B cell (primary cell): ENCODE data around the gene KCNJ11.

Experiments used
- CTCF ChIP-seq: fragments of 200-600 bp; IDR thresholded peaks from one replicate; pipeline ENCODE4 v1.8.0; 2022; ENCODE audit warnings: antibody characterized with exemption, mild to moderate bottlenecking
- EZH2 ChIP-seq: IDR thresholded peaks from 2 replicates; pipeline ENCODE4 v1.6.1; 2012; ENCODE audit warnings: borderline replicate concordance, low read depth, mild to moderate bottlenecking, moderate library complexity, low read length; ENCODE audit not compliant: insufficient read depth, poor library complexity, severe bottlenecking

GRCh38 chr11:17430616-17431015, 42.2 kb upstream of the KCNJ11 start:
- TF ChIP-seq CTCF (no peak), EZH2 (no peak)
